ENCODE measurements around the gene SLC40A1. TPM values are rescaled to one million over a fixed set of nuclear protein-coding genes. Genes with fewer than 3 reads are reported as not detected.

Gene SLC40A1
- total and polyA plus RNA-seq, 2 of the 13 experiments (the other 11 are each of a cell fraction or from before 2014, with no cell fraction given): 10.6 to 24.9 TPM

- no peak for TF ChIP-seq HIVEP1 (CRISPR knock-in tag; IDR thresholded peaks at IDR 0.05)
- TF ChIP-seq, protein P1, sequence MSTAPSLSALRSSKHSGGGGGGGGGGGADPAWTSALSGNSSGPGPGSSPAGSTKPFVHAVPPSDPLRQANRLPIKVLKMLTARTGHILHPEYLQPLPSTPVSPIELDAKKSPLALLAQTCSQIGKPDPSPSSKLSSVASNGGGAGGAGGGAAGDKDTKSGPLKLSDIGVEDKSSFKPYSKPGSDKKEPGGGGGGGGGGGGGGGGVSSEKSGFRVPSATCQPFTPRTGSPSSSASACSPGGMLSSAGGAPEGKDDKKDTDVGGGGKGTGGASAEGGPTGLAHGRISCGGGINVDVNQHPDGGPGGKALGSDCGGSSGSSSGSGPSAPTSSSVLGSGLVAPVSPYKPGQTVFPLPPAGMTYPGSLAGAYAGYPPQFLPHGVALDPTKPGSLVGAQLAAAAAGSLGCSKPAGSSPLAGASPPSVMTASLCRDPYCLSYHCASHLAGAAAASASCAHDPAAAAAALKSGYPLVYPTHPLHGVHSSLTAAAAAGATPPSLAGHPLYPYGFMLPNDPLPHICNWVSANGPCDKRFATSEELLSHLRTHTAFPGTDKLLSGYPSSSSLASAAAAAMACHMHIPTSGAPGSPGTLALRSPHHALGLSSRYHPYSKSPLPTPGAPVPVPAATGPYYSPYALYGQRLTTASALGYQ (CRISPR knock-in tag; IDR thresholded peaks at IDR 0.05): no peak
- no peak for TF ChIP-seq MAFF (IDR thresholded peaks at IDR 0.05; ENCODE audit: low read depth, low read length)
- TF ChIP-seq BATF2 (CRISPR knock-in tag; IDR thresholded peaks at IDR 0.05): no peak
- TF ChIP-seq KDM4B (CRISPR knock-in tag; IDR thresholded peaks at IDR 0.05): no peak
- no peak for TF ChIP-seq ATF5 (CRISPR knock-in tag; IDR thresholded peaks at IDR 0.05; ENCODE audit: low read depth)
- no peak for TF ChIP-seq ISL2 (CRISPR knock-in tag; IDR thresholded peaks at IDR 0.05)
- no peak for TF ChIP-seq ZZZ3 (CRISPR knock-in tag; IDR thresholded peaks at IDR 0.05; ENCODE audit: borderline replicate concordance)
- TF ChIP-seq, protein P2, sequence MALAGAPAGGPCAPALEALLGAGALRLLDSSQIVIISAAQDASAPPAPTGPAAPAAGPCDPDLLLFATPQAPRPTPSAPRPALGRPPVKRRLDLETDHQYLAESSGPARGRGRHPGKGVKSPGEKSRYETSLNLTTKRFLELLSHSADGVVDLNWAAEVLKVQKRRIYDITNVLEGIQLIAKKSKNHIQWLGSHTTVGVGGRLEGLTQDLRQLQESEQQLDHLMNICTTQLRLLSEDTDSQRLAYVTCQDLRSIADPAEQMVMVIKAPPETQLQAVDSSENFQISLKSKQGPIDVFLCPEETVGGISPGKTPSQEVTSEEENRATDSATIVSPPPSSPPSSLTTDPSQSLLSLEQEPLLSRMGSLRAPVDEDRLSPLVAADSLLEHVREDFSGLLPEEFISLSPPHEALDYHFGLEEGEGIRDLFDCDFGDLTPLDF (CRISPR knock-in tag; IDR thresholded peaks at IDR 0.05): no peak
- no peak for TF ChIP-seq KDM6A (CRISPR knock-in tag; IDR thresholded peaks at IDR 0.05; ENCODE audit: low read depth)
- no peak for TF ChIP-seq MTF2 (CRISPR knock-in tag; IDR thresholded peaks at IDR 0.05; ENCODE audit: borderline replicate concordance)
- no peak for TF ChIP-seq CREM (IDR thresholded peaks at IDR 0.05)
- TF ChIP-seq CREM (CRISPR knock-in tag; IDR thresholded peaks at IDR 0.05): no peak
- no peak for TF ChIP-seq E2F2 (CRISPR knock-in tag; IDR thresholded peaks at IDR 0.05; ENCODE audit: borderline replicate concordance)
- TF ChIP-seq REL (CRISPR knock-in tag; conservative IDR thresholded peaks at IDR 0.05): no peak
- no peak for TF ChIP-seq ELF4 (CRISPR knock-in tag; IDR thresholded peaks at IDR 0.05; ENCODE audit: borderline replicate concordance)
- no peak for TF ChIP-seq ZNF557 (CRISPR knock-in tag; IDR thresholded peaks at IDR 0.05)
- no peak for TF ChIP-seq HMGA1 (CRISPR knock-in tag; conservative IDR thresholded peaks at IDR 0.05)
- TF ChIP-seq ZNF687 (CRISPR knock-in tag; IDR thresholded peaks at IDR 0.05): no peak
- TF ChIP-seq ZNF724P (CRISPR knock-in tag; IDR thresholded peaks at IDR 0.05; ENCODE audit: borderline replicate concordance): no peak
- no peak for TF ChIP-seq ZNF460 (CRISPR knock-in tag; IDR thresholded peaks at IDR 0.05; ENCODE audit: borderline replicate concordance)
- TF ChIP-seq PHF8 (CRISPR knock-in tag; IDR thresholded peaks at IDR 0.05): no peak
- no peak for TF ChIP-seq ZNF552 (CRISPR knock-in tag; IDR thresholded peaks at IDR 0.05; ENCODE audit: borderline replicate concordance)
Measured at GRCh38 chr2:189609423-189609816, 28.8 kb upstream of the SLC40A1 start (continued).
